Measurements from ENCODE around the gene GLI3. TPM values are rescaled to one million over a fixed set of nuclear protein-coding genes. Genes with fewer than 3 reads are reported as not detected.
A peak's percentile ranks its signal among the peaks of the same experiment; 100 is the strongest.

Gene GLI3
- total RNA-seq, 1 donor from 2014 or later: 126 TPM

DNA sequence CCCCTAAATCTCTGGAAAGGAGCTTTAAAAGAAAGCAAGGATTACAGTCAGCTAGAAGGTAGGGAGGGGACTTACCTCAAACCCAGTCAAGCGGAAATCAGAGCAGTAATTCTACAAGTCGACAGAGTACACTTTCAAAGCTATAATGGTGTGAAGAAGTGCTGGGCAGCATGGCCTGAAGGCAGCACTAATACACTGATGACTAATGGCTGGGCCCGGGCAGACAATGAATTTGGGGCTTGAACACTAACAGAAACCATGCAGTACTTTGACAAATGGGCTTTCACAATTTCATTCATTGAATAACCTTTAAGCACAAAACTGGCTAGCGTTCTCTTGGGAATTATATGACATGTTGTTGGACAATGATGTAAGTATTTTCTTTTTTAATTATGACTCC lies 4.7 kb downstream of the GLI3 start:
- Mint-ChIP-seq H3K4me1 (peaks cover 85% of the 10 kb centered on the region), H3K4me3 (peak overlapping the region; percentile 55), H3K27me3 (ENCODE audit: low read depth) (no peaks in the 10 kb centered on the region), H3K27ac (peak overlapping the region; percentile 73), H3K36me3 (no peaks in the 10 kb centered on the region), H3K9me3 (no peaks in the 10 kb centered on the region)
- TF ChIP-seq, protein P1, sequence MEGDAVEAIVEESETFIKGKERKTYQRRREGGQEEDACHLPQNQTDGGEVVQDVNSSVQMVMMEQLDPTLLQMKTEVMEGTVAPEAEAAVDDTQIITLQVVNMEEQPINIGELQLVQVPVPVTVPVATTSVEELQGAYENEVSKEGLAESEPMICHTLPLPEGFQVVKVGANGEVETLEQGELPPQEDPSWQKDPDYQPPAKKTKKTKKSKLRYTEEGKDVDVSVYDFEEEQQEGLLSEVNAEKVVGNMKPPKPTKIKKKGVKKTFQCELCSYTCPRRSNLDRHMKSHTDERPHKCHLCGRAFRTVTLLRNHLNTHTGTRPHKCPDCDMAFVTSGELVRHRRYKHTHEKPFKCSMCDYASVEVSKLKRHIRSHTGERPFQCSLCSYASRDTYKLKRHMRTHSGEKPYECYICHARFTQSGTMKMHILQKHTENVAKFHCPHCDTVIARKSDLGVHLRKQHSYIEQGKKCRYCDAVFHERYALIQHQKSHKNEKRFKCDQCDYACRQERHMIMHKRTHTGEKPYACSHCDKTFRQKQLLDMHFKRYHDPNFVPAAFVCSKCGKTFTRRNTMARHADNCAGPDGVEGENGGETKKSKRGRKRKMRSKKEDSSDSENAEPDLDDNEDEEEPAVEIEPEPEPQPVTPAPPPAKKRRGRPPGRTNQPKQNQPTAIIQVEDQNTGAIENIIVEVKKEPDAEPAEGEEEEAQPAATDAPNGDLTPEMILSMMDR (IDR thresholded peaks at IDR 0.05; ENCODE audit: unreplicated experiment): no peak
- DNase-seq (ENCODE audit: low spot score in 2 of 2, unreplicated experiment in 2 of 2): no peak

DNA sequence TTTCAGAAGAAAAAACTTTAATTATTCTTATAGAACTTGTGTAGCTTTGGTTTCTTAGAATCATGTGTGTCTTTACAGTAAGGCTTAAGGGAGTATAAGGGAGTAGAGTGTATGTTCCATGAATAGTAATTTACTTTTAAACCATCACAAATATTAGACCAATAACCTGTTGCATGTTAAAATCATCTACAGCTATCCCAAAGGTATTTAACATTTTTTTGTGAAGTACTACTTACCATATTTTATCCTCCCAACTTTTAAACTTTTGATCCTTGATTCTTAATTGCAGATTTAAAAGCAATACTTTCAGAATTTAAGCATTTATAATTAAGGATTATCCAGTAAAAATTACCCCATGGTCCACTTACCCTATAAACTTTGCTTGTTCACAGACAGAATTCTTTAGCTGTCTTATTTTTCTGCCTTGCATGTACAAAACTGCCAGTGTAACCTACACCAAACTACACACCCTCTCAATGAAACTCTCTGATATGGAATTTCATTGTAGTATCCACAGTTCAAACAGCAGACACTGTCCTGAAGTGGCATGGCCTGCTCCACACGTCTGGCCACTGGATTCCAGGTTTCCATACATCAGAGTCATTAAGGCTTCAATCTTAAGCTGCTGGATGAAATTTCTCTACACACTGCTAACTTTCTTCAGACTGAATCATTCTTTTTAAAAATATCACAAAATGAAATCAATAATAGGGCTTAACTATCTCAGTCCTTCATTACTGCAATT lies 5.8 kb downstream of the GLI3 start:
- Mint-ChIP-seq H3K4me1 (peaks cover 95% of the 10 kb centered on the region), H3K27me3 (ENCODE audit: low read depth) (no peaks in the 10 kb centered on the region), H3K36me3 (no peaks in the 10 kb centered on the region), H3K4me3 (no peak overlapping the region), H3K9me3 (no peaks in the 10 kb centered on the region), H3K27ac (peak overlapping the region; percentile 73)
- DNase-seq (ENCODE audit: low spot score in 2 of 2, unreplicated experiment in 2 of 2): no peak
- TF ChIP-seq, protein P1 (IDR thresholded peaks at IDR 0.05; ENCODE audit: unreplicated experiment): no peak

DNA sequence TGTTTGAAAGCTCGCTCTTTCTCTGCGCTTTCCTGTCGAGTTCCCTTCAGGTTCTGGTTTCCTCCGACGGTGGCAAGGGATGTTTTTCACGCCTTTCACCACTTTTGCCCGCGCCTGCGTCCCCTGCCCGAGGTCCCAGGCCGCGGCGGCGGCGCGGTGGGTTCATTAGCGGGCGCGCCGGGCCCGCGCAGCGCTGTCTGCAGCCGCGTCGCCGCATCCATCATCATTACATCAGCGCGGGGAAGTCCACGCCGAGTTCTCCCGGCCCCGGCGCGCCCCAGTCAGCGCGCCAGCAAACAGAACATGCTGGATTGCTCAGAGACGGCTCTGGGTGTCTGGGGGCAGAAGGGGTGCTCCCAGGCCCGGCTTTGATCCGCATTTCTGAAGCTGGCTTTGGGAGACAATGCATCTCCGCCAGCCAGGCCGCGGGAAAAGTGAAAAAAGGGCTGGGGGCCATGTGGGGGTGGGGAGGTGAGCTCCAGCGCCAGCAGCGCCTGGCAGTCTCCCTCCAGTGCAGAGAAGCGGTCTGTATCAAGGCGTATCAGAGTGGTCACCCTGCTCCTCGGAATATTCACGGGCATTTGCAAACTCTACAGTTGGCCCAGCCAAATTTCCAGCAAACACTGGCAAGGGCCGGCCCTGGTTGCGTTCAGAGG lies 8.9 kb downstream of the GLI3 start:
- H3K36me3 Mint-ChIP-seq: peaks cover 4% of the 10 kb centered on the region
- no peaks in the 10 kb centered on the region for H3K9me3 Mint-ChIP-seq
- H3K27ac Mint-ChIP-seq: peak overlapping the region; percentile 71
- H3K4me3 Mint-ChIP-seq: peak overlapping the region; percentile 53
- H3K4me1 Mint-ChIP-seq: peaks cover 79% of the 10 kb centered on the region
- TF ChIP-seq, protein P1 (IDR thresholded peaks at IDR 0.05; ENCODE audit: unreplicated experiment): no peak
- DNase-seq (ENCODE audit: low spot score in 2 of 2, unreplicated experiment in 2 of 2): peak in 1 of 2 experiments; percentile 56
- no peaks in the 10 kb centered on the region for H3K27me3 Mint-ChIP-seq (ENCODE audit: low read depth)

DNA sequence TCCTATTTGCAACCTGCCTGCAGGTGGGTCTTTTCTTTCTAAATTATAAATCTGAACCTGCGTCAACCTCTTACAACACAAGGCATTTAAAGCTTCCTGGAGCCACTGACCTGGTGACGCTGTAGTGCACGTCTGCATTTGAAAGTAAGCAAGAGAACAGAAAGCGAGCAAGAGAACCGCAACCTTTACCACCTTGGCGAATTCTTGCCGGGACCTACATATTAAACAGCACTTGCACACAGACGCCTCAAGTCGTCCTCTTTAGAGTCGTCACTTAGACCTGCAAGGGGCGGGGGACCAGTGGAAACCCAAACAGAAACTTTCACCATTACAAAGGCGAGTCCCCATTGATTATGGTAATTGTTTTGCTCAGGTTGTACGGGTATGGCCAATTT lies 9.5 kb downstream of the GLI3 start:
- Mint-ChIP-seq H3K4me1 (peaks cover 77% of the 10 kb centered on the region), H3K36me3 (peaks cover 4% of the 10 kb centered on the region), H3K9me3 (no peaks in the 10 kb centered on the region), H3K4me3 (peak overlapping the region; percentile 53), H3K27me3 (ENCODE audit: low read depth) (no peaks in the 10 kb centered on the region), H3K27ac (peak overlapping the region; percentile 71)
- no peak for DNase-seq (ENCODE audit: low spot score in 2 of 2, unreplicated experiment in 2 of 2)
- TF ChIP-seq, protein P1 (IDR thresholded peaks at IDR 0.05; ENCODE audit: unreplicated experiment): no peak

DNA sequence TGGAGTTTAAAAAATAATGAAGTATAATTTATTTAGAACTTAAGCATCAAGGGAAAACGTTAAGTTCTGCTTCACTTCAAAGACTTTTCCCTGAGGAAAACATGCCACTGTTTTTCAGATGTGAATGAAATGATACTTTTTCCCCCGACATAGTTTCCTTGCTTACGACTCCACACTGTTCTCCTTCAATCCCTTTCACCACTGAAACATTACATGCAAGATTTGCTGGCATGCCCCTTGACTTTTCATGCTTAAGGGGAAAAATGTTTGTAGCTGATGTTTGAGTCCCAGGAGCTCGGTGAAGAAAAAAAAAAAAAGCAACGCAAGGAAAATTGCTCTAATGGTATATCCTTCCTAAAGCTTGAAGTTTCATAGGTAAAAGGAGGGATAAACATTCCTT lies 10.0 kb downstream of the GLI3 start:
- Mint-ChIP-seq H3K27me3 (ENCODE audit: low read depth) (no peaks in the 10 kb centered on the region), H3K27ac (peak overlapping the region; percentile 71), H3K9me3 (no peaks in the 10 kb centered on the region), H3K4me3 (peak overlapping the region; percentile 53), H3K4me1 (peaks cover 75% of the 10 kb centered on the region), H3K36me3 (peaks cover 6% of the 10 kb centered on the region)
- TF ChIP-seq, protein P1 (IDR thresholded peaks at IDR 0.05; ENCODE audit: unreplicated experiment): no peak
- no peak for DNase-seq (ENCODE audit: low spot score in 2 of 2, unreplicated experiment in 2 of 2)

Measured in mesothelial cell of epicardium (in vitro differentiated cells).